Measurements from ENCODE around the gene CDK5RAP2. TPM values are rescaled to one million over a fixed set of nuclear protein-coding genes. Genes with fewer than 3 reads are reported as not detected.

CDK5RAP2 gene
- total RNA-seq, 1 donor from 2014 or later, result 50.8 TPM

DNA sequence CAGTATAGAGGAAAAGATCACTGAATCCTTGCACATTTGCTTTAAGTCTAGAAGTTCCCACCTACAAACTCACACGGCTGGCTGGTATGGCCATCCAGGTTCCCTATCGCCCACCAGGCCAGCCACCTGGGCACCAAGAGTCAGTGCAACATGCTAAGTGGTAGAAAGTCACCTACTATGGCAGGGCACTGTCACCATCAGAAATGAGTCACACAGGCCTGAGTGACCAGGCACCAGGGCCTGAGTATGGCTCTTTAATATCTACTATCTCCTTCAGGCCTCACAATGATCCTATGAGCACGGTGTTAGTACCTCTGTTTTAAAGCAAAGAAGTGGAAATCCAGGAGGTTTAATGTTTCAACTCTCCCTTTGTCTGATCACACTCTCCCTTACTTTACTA lies 156.2 kb downstream of the CDK5RAP2 start:
- H3K4me3 Mint-ChIP-seq (ENCODE audit: unreplicated experiment), result no peak overlapping the region
- no peaks in the 10 kb centered on the region for H3K9me3 Mint-ChIP-seq (ENCODE audit: unreplicated experiment)
- no peaks in the 10 kb centered on the region for H3K27me3 Mint-ChIP-seq (ENCODE audit: unreplicated experiment)
- TF ChIP-seq, protein P1, sequence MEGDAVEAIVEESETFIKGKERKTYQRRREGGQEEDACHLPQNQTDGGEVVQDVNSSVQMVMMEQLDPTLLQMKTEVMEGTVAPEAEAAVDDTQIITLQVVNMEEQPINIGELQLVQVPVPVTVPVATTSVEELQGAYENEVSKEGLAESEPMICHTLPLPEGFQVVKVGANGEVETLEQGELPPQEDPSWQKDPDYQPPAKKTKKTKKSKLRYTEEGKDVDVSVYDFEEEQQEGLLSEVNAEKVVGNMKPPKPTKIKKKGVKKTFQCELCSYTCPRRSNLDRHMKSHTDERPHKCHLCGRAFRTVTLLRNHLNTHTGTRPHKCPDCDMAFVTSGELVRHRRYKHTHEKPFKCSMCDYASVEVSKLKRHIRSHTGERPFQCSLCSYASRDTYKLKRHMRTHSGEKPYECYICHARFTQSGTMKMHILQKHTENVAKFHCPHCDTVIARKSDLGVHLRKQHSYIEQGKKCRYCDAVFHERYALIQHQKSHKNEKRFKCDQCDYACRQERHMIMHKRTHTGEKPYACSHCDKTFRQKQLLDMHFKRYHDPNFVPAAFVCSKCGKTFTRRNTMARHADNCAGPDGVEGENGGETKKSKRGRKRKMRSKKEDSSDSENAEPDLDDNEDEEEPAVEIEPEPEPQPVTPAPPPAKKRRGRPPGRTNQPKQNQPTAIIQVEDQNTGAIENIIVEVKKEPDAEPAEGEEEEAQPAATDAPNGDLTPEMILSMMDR (IDR thresholded peaks at IDR 0.05; ENCODE audit: unreplicated experiment), result no peak
- no peak overlapping the region for H3K27ac Mint-ChIP-seq (ENCODE audit: unreplicated experiment)
- DNase-seq (ENCODE audit: low spot score), result no peak
- peaks cover 10% of the 10 kb centered on the region for H3K36me3 Mint-ChIP-seq (ENCODE audit: low read depth, unreplicated experiment)
- peaks cover 6% of the 10 kb centered on the region for H3K4me1 Mint-ChIP-seq (ENCODE audit: unreplicated experiment)

DNA sequence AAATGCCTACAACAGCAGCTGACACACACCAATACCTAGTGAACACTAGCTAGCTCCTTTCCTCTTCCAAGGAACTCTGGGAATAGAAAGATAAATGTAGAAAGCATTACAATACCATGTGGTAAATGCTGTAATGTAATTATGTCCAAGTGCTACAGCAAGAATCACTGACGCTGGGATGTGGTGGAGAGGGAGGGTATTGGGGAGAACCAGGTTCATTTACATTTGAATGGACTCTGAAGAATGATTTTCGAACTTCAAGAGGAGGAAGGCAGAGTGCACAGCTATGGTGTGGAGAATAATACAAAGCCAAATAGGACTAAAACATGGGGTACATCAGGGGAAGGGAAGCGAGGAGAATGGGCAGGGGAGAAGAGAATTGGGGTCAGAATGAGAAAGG lies 158.0 kb downstream of the CDK5RAP2 start:
- Mint-ChIP-seq H3K27ac (ENCODE audit: unreplicated experiment) (no peak overlapping the region), H3K27me3 (ENCODE audit: unreplicated experiment) (no peaks in the 10 kb centered on the region), H3K9me3 (ENCODE audit: unreplicated experiment) (no peaks in the 10 kb centered on the region), H3K4me1 (ENCODE audit: unreplicated experiment) (peaks cover 6% of the 10 kb centered on the region), H3K4me3 (ENCODE audit: unreplicated experiment) (no peak overlapping the region), H3K36me3 (ENCODE audit: low read depth, unreplicated experiment) (peaks cover 15% of the 10 kb centered on the region)
- TF ChIP-seq, protein P1 (IDR thresholded peaks at IDR 0.05; ENCODE audit: unreplicated experiment), result no peak
- no peak for DNase-seq (ENCODE audit: low spot score)

DNA sequence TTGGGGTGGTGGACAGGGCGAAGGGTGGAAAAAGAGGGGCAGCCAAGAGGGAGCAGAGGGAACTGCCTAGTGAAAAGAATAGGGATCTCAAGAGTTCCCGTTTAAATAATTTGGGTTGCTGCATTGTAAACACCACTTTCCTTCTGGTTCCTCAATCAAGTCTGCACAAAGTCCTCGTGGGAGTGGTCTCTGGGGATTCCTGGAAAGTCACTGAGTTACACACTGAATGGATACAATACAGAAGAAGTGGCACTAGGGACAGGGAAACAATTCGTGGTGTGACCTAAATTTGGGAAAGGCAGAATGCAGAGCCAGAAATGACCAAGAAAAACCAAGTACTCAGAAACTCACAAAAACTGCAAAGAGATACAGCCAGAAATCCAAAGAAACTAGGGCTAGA lies 161.7 kb downstream of the CDK5RAP2 start:
- H3K4me3 Mint-ChIP-seq (ENCODE audit: unreplicated experiment), result no peak overlapping the region
- H3K36me3 Mint-ChIP-seq (ENCODE audit: low read depth, unreplicated experiment), result peaks cover 15% of the 10 kb centered on the region
- TF ChIP-seq, protein P1 (IDR thresholded peaks at IDR 0.05; ENCODE audit: unreplicated experiment), result no peak
- peaks cover 13% of the 10 kb centered on the region for H3K4me1 Mint-ChIP-seq (ENCODE audit: unreplicated experiment)
- H3K27me3 Mint-ChIP-seq (ENCODE audit: unreplicated experiment), result no peaks in the 10 kb centered on the region
- H3K27ac Mint-ChIP-seq (ENCODE audit: unreplicated experiment), result no peak overlapping the region
- no peak for DNase-seq (ENCODE audit: low spot score)
- no peaks in the 10 kb centered on the region for H3K9me3 Mint-ChIP-seq (ENCODE audit: unreplicated experiment)

DNA sequence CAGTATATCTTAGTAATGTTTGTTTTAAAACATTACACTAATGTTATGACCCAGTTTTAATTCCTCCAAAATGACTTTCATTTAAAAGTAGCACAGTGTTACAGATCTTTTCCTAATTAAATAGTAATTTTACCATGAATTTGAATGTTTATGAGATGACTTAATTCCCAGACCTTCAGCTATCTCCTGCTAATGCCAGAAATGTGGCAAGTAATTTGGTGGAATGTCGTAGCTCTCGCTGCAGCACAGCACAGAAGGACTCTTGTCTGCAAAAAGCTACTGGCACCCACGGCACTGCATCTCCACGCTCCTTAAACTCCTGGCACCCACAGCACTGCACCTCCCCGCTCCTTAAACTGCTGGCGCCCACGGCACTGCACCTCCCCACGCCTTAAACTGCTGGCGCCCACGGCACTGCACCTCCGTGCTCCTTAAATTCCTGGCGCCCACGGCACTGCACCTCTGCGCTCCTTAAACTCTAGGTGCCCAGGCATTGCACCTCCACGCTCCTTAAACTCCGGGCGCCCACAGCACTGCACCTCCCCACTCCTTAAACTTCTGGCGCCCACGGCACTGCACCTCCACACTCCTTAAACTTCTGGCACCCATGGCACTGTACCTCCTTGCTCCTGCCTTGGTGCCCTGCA lies 163.1 kb downstream of the CDK5RAP2 start:
- H3K36me3 Mint-ChIP-seq (ENCODE audit: low read depth, unreplicated experiment), result peaks cover 15% of the 10 kb centered on the region
- no peak overlapping the region for H3K27ac Mint-ChIP-seq (ENCODE audit: unreplicated experiment)
- H3K9me3 Mint-ChIP-seq (ENCODE audit: unreplicated experiment), result no peaks in the 10 kb centered on the region
- H3K27me3 Mint-ChIP-seq (ENCODE audit: unreplicated experiment), result peaks cover 1% of the 10 kb centered on the region
- TF ChIP-seq, protein P1 (IDR thresholded peaks at IDR 0.05; ENCODE audit: unreplicated experiment), result no peak
- H3K4me3 Mint-ChIP-seq (ENCODE audit: unreplicated experiment), result no peak overlapping the region
- DNase-seq (ENCODE audit: low spot score), result no peak
- peaks cover 21% of the 10 kb centered on the region for H3K4me1 Mint-ChIP-seq (ENCODE audit: unreplicated experiment)

DNA sequence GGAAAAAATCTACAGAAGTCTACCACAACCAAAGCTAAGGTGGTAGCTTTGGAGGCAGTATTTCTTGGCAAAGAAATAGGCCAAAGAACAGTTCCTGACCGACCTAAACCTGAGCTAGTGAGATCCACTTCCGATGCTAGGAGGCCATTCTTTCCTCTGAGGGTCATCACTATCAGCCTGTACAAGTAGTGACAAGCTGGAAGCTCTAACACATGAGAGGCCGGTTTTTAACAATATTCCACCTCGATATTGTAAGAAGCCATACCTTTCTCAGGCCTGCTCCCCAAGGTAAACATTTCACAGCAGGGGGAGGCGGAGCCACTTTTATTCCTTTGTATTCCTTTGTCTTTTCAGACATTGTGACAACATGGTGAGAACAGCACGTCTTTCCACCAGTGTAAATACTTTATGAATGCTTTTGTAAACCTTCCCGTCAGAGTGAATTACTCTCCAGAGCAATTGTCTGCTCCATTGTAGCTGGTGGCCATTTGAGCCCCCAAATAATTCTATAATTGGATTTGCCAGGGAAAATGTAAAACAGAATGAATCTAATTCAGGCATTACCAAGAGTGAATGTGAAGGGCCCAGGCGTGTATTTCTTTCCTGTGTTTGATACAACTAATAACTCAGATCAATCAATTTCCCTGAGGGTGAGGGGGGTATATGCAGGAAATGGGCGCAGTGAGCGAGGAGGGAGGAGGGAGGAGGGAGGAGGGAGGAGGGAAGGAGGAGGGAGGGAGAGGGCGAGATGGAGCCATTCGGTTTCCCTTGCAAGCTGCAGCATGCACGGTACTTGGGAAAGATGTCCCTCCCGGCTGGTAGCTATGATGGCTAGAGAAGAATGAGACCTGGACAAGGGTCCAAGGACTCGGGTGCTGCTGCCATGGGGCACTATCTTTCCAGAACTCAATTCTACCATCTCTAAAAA lies 166.6 kb downstream of the CDK5RAP2 start:
- peaks cover 23% of the 10 kb centered on the region for H3K4me1 Mint-ChIP-seq (ENCODE audit: unreplicated experiment)
- peaks cover 1% of the 10 kb centered on the region for H3K27me3 Mint-ChIP-seq (ENCODE audit: unreplicated experiment)
- H3K9me3 Mint-ChIP-seq (ENCODE audit: unreplicated experiment), result no peaks in the 10 kb centered on the region
- peaks cover 23% of the 10 kb centered on the region for H3K36me3 Mint-ChIP-seq (ENCODE audit: low read depth, unreplicated experiment)
- TF ChIP-seq, protein P1 (IDR thresholded peaks at IDR 0.05; ENCODE audit: unreplicated experiment), result no peak
- no peak overlapping the region for H3K4me3 Mint-ChIP-seq (ENCODE audit: unreplicated experiment)
- H3K27ac Mint-ChIP-seq (ENCODE audit: unreplicated experiment), result peak overlapping the region; percentile 61
- DNase-seq (ENCODE audit: low spot score), result no peak
